Smooth muscle cell (in vitro differentiated cells): ENCODE measurements around the gene GALNT2. TPM values are rescaled to one million over a fixed set of nuclear protein-coding genes. Genes with fewer than 3 reads are reported as not detected.

Experiments
- DNase-seq: peaks from one replicate; lab custom pipeline; 2025; ENCODE audit not compliant: unreplicated experiment; lab: John Stamatoyannopoulos, UW
- H2AFZ ChIP-seq: fragments of 200-600 bp; sonication (generic); 2 replicates; pipeline ENCODE4 v1.6.0; 2016; ENCODE audit warnings: antibody characterized with exemption, low read depth, mild to moderate bottlenecking
- H3F3A ChIP-seq: fragments of 200-600 bp; sonication (generic); 2 replicates; pipeline ENCODE4 v1.6.0; 2017; ENCODE audit warnings: antibody characterized with exemption, low read depth
- H3K27ac ChIP-seq: fragments of 200-600 bp; sonication (generic); 2 replicates; pipeline ENCODE4 v1.5.1; 2016; ENCODE audit warnings: low read depth, mild to moderate bottlenecking
- H3K27me3 ChIP-seq: fragments of 200-600 bp; sonication (generic); 2 replicates; pipeline ENCODE4 v1.6.1; 2016; ENCODE audit warnings: low read depth, mild to moderate bottlenecking
- H3K36me3 ChIP-seq: fragments of 200-600 bp; sonication (generic); 2 replicates; pipeline ENCODE4 v1.5.1; 2016; ENCODE audit warnings: low read depth
- H3K4me1 ChIP-seq: fragments of 200-600 bp; sonication (generic); 2 replicates; pipeline ENCODE4 v1.5.1; 2016; ENCODE audit warnings: low read depth
- H3K4me2 ChIP-seq: fragments of 200-600 bp; sonication (generic); 2 replicates; pipeline ENCODE4 v1.6.0; 2016; ENCODE audit warnings: mild to moderate bottlenecking
- H3K4me3 ChIP-seq: fragments of 200-600 bp; sonication (generic); 2 replicates; pipeline ENCODE4 v1.5.1; 2016; ENCODE audit warnings: mild to moderate bottlenecking
- H3K79me2 ChIP-seq: fragments of 200-600 bp; sonication (generic); 2 replicates; pipeline ENCODE4 v1.6.0; 2016; ENCODE audit warnings: low read depth, mild to moderate bottlenecking
- H3K9ac ChIP-seq: fragments of 200-600 bp; sonication (generic); 2 replicates; pipeline ENCODE4 v1.6.0; 2016; ENCODE audit warnings: low read depth
- H3K9me3 ChIP-seq: fragments of 200-600 bp; sonication (generic); replicated peaks from 2 replicates; pipeline ENCODE4 v1.5.1; 2016; ENCODE audit warnings: low read depth
- H4K20me1 ChIP-seq: fragments of 200-600 bp; sonication (generic); 2 replicates; pipeline ENCODE4 v1.6.0; 2016; ENCODE audit warnings: low read depth
- WGBS: methylation state at CpG from one replicate; pipeline ENCODE4 v1.1.7; 2016; ENCODE audit warnings: low lambda C conversion rate; 5-methylcytosine and 5-hydroxymethylcytosine counted together
- polyA plus RNA-seq: library from polyadenylated mRNA; unstranded; fragments of >200 nt; fragmentation: Nextera tagmentation; extraction: Ambion mirVana; gene quantifications from 2 replicates; pipeline ENCODE4 v1.2.1, GENCODE V29; 2016
- total RNA-seq: library from RNA; depleted of rRNA; stranded (reverse); fragments of >200 nt; gene quantifications from 2 replicates; pipeline ENCODE4 v1.2.3, GENCODE V29; 2014
- TF ChIP-seq, protein P1 (sequence below): fragments of 200-600 bp; sonication (generic); IDR thresholded peaks from 2 replicates; pipeline ENCODE4 v1.5.1; 2017; ENCODE audit warnings: borderline replicate concordance, mild to moderate bottlenecking, antibody characterized with exemption; ENCODE audit not compliant: insufficient read depth, poor library complexity, severe bottlenecking

Gene GALNT2
- total and polyA plus RNA-seq, 2 experiments from 2014 or later, result 76.4 to 152 TPM

GRCh38 chr1:230165536-230165935, 98.5 kb downstream of the GALNT2 start:
- TF ChIP-seq, protein P1, sequence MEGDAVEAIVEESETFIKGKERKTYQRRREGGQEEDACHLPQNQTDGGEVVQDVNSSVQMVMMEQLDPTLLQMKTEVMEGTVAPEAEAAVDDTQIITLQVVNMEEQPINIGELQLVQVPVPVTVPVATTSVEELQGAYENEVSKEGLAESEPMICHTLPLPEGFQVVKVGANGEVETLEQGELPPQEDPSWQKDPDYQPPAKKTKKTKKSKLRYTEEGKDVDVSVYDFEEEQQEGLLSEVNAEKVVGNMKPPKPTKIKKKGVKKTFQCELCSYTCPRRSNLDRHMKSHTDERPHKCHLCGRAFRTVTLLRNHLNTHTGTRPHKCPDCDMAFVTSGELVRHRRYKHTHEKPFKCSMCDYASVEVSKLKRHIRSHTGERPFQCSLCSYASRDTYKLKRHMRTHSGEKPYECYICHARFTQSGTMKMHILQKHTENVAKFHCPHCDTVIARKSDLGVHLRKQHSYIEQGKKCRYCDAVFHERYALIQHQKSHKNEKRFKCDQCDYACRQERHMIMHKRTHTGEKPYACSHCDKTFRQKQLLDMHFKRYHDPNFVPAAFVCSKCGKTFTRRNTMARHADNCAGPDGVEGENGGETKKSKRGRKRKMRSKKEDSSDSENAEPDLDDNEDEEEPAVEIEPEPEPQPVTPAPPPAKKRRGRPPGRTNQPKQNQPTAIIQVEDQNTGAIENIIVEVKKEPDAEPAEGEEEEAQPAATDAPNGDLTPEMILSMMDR, result no peak
- no peak overlapping the region for H3K9ac ChIP-seq
- H2AFZ ChIP-seq, result no peak overlapping the region
- no peaks in the 10 kb centered on the region for H3K36me3 ChIP-seq
- H3K4me2 ChIP-seq, result no peak overlapping the region
- H3K27ac ChIP-seq, result no peak overlapping the region
- H3F3A ChIP-seq, result no peaks in the 10 kb centered on the region
- no peaks in the 10 kb centered on the region for H3K27me3 ChIP-seq
- peaks cover 88% of the 10 kb centered on the region for H4K20me1 ChIP-seq
- 93% methylated on average over 4 of the region's 4 CpGs for WGBS
- no peak for DNase-seq
- no peak overlapping the region for H3K4me3 ChIP-seq
- peaks cover 2% of the 10 kb centered on the region for H3K4me1 ChIP-seq
- no peaks in the 10 kb centered on the region for H3K9me3 ChIP-seq
- peaks cover 96% of the 10 kb centered on the region for H3K79me2 ChIP-seq

DNA sequence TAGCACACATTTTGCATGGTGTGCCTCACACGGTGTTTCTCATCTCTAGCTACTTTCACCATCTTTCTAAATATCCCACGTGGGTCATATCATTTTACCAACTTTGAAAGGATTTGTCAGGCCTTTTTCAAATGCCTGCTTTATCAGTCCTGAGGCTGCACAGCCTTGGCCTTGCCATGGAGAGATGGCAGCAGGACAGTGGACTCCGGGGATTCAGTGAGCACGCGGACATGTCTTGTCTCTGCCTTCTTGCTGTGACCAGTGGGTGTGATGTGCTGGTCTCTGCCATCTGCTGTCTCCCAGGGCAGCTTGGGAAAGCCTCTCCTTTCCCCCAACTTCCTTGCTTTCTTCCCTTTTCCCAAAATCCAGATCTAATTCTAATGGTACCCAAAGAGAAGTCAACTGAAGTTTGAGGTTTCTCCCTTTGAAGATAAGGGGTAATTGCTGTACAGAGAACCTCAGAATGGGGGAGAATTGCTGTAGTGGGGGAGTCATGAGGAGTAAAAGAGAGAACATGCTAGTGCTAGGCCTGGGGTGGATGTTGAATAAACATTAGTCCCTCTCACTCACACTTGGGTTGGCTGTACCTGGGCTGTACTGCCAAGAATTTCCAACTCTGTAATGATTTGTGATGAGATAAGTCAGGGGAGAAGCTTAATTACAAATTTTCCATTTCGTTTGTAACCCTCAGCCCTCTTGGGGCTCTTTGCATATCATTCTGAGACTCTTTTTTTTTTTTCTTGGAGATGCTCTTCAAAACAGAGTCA, 99.5 kb downstream of the GALNT2 start:
- no peak overlapping the region for H3K9ac ChIP-seq
- peaks cover 86% of the 10 kb centered on the region for H4K20me1 ChIP-seq
- H3K27ac ChIP-seq, result no peak overlapping the region
- H3K4me2 ChIP-seq, result no peak overlapping the region
- peaks cover 5% of the 10 kb centered on the region for H3K4me1 ChIP-seq
- no peak for DNase-seq
- TF ChIP-seq, protein P1, result no peak
- no peak overlapping the region for H3K4me3 ChIP-seq
- peaks cover 93% of the 10 kb centered on the region for H3K79me2 ChIP-seq
- H3F3A ChIP-seq, result peaks cover 2% of the 10 kb centered on the region
- H2AFZ ChIP-seq, result no peak overlapping the region
- WGBS, result 92% methylated on average over 6 of the region's 6 CpGs
- no peaks in the 10 kb centered on the region for H3K36me3 ChIP-seq
- H3K27me3 ChIP-seq, result no peaks in the 10 kb centered on the region
- H3K9me3 ChIP-seq, result no peaks in the 10 kb centered on the region

DNA sequence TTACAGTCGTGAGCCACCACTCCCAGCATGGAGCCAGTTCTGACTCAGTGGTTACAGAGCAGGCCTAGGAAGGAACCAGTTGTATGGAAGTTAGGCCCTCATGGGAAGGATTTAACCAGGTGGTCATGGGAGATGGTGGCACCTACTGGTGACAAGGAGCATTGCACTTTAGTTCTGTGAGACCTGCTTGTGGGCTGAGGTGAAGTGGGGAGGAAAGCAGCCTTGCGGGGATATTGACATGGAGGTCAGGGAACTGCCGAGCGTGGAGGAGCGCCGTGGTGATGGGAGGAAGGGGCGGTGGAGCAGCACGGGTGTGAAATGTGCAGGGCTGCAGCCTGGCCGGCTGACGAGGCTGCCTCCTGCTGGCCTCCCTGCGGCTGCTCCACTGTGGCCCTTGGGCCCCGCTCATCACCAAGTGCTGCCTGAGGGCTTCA, 100.4 kb downstream of the GALNT2 start:
- Histone ChIP-seq H3K4me3 (no peak overlapping the region), H3F3A (peaks cover 4% of the 10 kb centered on the region), H3K4me2 (no peak overlapping the region), H3K9me3 (no peaks in the 10 kb centered on the region), H3K27ac (no peak overlapping the region), H2AFZ (no peak overlapping the region), H3K79me2 (peaks cover 89% of the 10 kb centered on the region), H3K27me3 (no peaks in the 10 kb centered on the region), H4K20me1 (peaks cover 92% of the 10 kb centered on the region), H3K4me1 (peaks cover 5% of the 10 kb centered on the region), H3K9ac (no peak overlapping the region), H3K36me3 (no peaks in the 10 kb centered on the region)
- WGBS, result 91% methylated on average over 12 of the region's 12 CpGs
- TF ChIP-seq, protein P1, result peak; percentile 41
- DNase-seq, result no peak
